Mammary epithelial cell (primary cell): ENCODE data around the gene LBHD2.

Experiments used
- EZH2 ChIP-seq: IDR thresholded peaks from 2 replicates; pipeline ENCODE4 v1.6.1; 2012; ENCODE audit warnings: low read length, inconsistent platforms, borderline replicate concordance
- TF ChIP-seq, protein P1 (sequence below), 2 donors: IDR thresholded peaks in 1 of 2; conservative IDR thresholded peaks in 1 of 2; 2 replicates each; pipeline ENCODE4 v1.5.1; 2011 to 2012; ENCODE audit warnings: inconsistent platforms in 2 of 2, low read length in 2 of 2, mild to moderate bottlenecking in 2 of 2, control low read depth in 1 of 2, low read depth in 1 of 2; ENCODE audit not compliant: insufficient read depth in 1 of 2; ENCODE audit errors: extremely low read depth in 1 of 2

DNA sequence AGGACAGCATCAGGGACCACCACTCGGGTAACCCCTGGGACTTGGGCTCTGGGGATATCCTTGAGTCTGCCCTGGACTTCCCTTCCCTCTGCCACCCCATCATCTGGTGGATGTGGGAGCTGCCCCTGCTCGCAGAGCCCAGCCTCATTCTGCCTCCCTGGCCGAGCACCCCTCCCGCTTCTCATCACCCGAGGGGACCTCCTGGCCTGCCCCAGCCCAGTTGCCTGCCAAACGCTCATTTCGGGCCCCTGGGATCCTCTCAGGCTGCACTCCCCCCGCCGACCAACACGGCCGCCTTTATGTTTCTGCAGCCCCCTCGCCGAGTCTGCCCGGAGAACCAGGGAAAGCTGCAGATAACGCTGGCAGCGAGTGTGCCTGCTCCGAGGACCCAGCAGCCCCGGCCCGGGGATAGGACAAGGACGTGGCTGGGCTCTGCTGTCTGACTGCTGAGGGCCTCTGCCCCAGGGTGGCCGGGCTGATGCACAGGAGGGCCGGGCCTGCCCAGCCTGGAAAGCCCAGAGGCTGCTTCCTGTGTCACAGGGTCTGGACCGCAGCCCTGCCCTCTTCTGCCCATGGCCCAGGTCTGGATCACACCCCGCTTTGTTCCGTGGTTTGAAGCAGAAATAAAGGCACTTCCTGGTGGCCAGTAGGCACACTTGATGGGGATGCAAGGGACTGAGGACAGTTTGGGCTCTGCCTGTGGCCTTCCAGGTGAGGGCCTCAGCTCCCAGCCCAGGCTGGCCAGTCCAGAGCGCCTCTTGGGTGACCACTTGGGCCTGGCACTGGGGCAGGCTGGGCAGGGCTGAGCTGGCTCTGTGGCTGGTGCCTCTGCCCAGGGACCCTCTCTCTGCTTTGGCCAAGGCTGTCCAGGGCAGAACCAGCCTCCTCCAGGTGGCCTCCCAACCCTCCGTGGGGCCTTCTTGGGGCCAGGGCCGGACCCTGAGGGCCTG, 5.7 kb downstream of the LBHD2 start:
- TF ChIP-seq, protein P1, sequence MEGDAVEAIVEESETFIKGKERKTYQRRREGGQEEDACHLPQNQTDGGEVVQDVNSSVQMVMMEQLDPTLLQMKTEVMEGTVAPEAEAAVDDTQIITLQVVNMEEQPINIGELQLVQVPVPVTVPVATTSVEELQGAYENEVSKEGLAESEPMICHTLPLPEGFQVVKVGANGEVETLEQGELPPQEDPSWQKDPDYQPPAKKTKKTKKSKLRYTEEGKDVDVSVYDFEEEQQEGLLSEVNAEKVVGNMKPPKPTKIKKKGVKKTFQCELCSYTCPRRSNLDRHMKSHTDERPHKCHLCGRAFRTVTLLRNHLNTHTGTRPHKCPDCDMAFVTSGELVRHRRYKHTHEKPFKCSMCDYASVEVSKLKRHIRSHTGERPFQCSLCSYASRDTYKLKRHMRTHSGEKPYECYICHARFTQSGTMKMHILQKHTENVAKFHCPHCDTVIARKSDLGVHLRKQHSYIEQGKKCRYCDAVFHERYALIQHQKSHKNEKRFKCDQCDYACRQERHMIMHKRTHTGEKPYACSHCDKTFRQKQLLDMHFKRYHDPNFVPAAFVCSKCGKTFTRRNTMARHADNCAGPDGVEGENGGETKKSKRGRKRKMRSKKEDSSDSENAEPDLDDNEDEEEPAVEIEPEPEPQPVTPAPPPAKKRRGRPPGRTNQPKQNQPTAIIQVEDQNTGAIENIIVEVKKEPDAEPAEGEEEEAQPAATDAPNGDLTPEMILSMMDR (conservative IDR thresholded peaks at IDR 0.05 in 1 of 2, IDR thresholded peaks at IDR 0.05 in 1 of 2; ENCODE audit: extremely low read depth in 1 of 2, insufficient read depth in 1 of 2, low read depth in 1 of 2, low read length in 2 of 2): no peak
- TF ChIP-seq EZH2: no peak
